Naive thymus-derived CD4-positive, alpha-beta T cell (primary cell): ENCODE results near the gene USP6NL. TPM values are rescaled to one million over a fixed set of nuclear protein-coding genes. Genes with fewer than 3 reads are reported as not detected.

Experiments used
- ATAC-seq: fragments of 150-1000 bp; cut with Tn5 transposase; 2 replicates; pipeline ENCODE4 v1.10.0; 2021; ENCODE audit warnings: mild to moderate bottlenecking, moderate library complexity
- CTCF ChIA-PET: fragments of 350-600 bp; sonication (Branson Sonifier 250); formaldehyde crosslinking; loops from one replicate; lab custom pipeline; 2021; ENCODE audit warnings: antibody characterized with exemption; lab: Charles Lee
- POLR2A ChIA-PET: fragments of 350-600 bp; sonication (Branson Sonifier 250); formaldehyde crosslinking; loops from one replicate; lab custom pipeline; 2021; ENCODE audit warnings: antibody characterized with exemption, inconsistent platforms; lab: Charles Lee
- DNase-seq, 9 donors: peaks; one replicate each; pipeline versions ENCODE4 v3.0.0 to v3.0.0-alpha.2; 2020 to 2022; ENCODE audit warnings: mixed read lengths in 1 of 9
- H3K27ac ChIP-seq: one replicate; pipeline ENCODE4 v1.7.0; 2013; ENCODE audit warnings: mild to moderate bottlenecking, low read depth, low read length, moderate library complexity
- H3K27me3 ChIP-seq, 2 donors: one replicate each; pipeline ENCODE4 v1.7.0; 2013; ENCODE audit warnings: low read length in 2 of 2, mild to moderate bottlenecking in 2 of 2, moderate library complexity in 2 of 2; ENCODE audit not compliant: control insufficient read depth in 2 of 2, insufficient read depth in 2 of 2
- H3K36me3 ChIP-seq, 3 experiments: 1 replicate in 2 of 3; 2 replicates in 1 of 3; pipeline ENCODE4 v1.7.0; 2013; ENCODE audit warnings: low read length in 3 of 3, mild to moderate bottlenecking in 3 of 3, moderate library complexity in 1 of 3; ENCODE audit not compliant: insufficient read depth in 3 of 3, control insufficient read depth in 2 of 3
- H3K4me1 ChIP-seq, 2 donors: one replicate each; pipeline ENCODE4 v1.7.0; 2013; ENCODE audit warnings: low read length in 2 of 2, mild to moderate bottlenecking in 2 of 2, moderate library complexity in 1 of 2; ENCODE audit not compliant: control insufficient read depth in 2 of 2, insufficient read depth in 2 of 2
- H3K4me3 ChIP-seq: 2 replicates; pipeline ENCODE4 v1.7.0; 2013; ENCODE audit warnings: mild to moderate bottlenecking, low read length
- H3K9me3 ChIP-seq, 3 experiments: 1 replicate in 2 of 3; 2 replicates in 1 of 3; pipeline ENCODE4 v1.7.0; 2013; ENCODE audit warnings: low read length in 3 of 3; ENCODE audit not compliant: control insufficient read depth in 2 of 3
- H3K27ac Mint-ChIP-seq, 9 donors: one replicate each; pipeline ENCODE4 v1.8.0; 2020 to 2022; ENCODE audit warnings: mixed read lengths in 9 of 9, mild to moderate bottlenecking in 8 of 9, moderate library complexity in 5 of 9, inconsistent platforms in 2 of 9
- H3K27me3 Mint-ChIP-seq, 5 donors: one replicate each; pipeline ENCODE4 v1.8.0; 2021 to 2022; ENCODE audit warnings: mixed read lengths in 5 of 5, mild to moderate bottlenecking in 1 of 5
- H3K36me3 Mint-ChIP-seq, 5 donors: one replicate each; pipeline ENCODE4 v1.8.0; 2020 to 2022; ENCODE audit warnings: mixed read lengths in 5 of 5, mild to moderate bottlenecking in 3 of 5, inconsistent platforms in 1 of 5
- H3K4me1 Mint-ChIP-seq, 7 donors: one replicate each; pipeline ENCODE4 v1.8.0; 2020 to 2022; ENCODE audit warnings: mixed read lengths in 7 of 7, mild to moderate bottlenecking in 3 of 7, inconsistent platforms in 1 of 7
- H3K4me3 Mint-ChIP-seq, 10 donors: one replicate each; pipeline ENCODE4 v1.8.0; 2020 to 2022; ENCODE audit warnings: mild to moderate bottlenecking in 10 of 10, mixed read lengths in 10 of 10, moderate library complexity in 6 of 10, inconsistent platforms in 2 of 10
- H3K9me3 Mint-ChIP-seq, 11 donors: one replicate each; pipeline ENCODE4 v1.8.0; 2020 to 2022; ENCODE audit warnings: mixed read lengths in 11 of 11, mild to moderate bottlenecking in 4 of 11, inconsistent platforms in 1 of 11, moderate library complexity in 1 of 11
- intact Hi-C, 2 donors: fragments of 100-400 bp; cut with micrococcal nuclease; formaldehyde crosslinking; loops; one replicate each; pipeline ENCODE4 v1.15.1; 2023
- polyA plus RNA-seq, 2 donors: library from polyadenylated mRNA; unstranded; fragments of 300-500 nt; fragmentation: Illumina TruSeq; gene quantifications; one replicate each; pipeline ENCODE4 v1.2.3, GENCODE V29; 2021
- total RNA-seq, 6 experiments: library from RNA in 5 of 6; stranded (reverse) in 5 of 6; gene quantifications; 1 replicate in 5 of 6; 2 replicates in 1 of 6; pipeline ENCODE4 v1.2.3 and lab custom pipeline; 2021 to 2026

Gene USP6NL
- total and polyA plus RNA-seq, 7 experiments from 2014 or later: 0.70 to 6.6 (median 4.6) TPM

DNA sequence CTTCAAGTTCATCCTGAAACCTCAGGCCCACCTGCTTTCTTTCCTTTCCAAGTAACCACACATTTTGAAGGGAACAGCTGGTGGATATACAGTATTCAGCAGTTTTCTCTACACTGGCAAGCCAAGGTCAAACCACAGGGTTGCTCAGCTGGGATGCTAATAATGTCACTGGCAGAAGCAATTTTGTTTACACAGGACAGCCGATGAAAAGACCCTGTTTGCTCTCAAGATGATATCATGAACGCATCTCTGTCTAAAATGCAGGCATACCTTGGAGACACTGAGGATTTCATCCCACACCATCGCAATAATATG is 186.2 kb downstream of the USP6NL start:
- no peak for ATAC-seq
- Histone ChIP-seq H3K4me1 (peaks cover 0 to 11% of the 10 kb centered on the region in 2 donors), H3K27me3 (no peaks in the 10 kb centered on the region), H3K9me3 (peaks cover 0 to 17% (median 0%) of the 10 kb centered on the region in 3 experiments), H3K4me3 (no peak overlapping the region), H3K36me3 (no peaks in the 10 kb centered on the region), H3K27ac (no peak overlapping the region)
- peaks cover 11 to 57% (median 22%) of the 10 kb centered on the region in 11 donors for H3K9me3 Mint-ChIP-seq
- H3K4me1 Mint-ChIP-seq: peaks cover 8 to 33% (median 20%) of the 10 kb centered on the region in 7 donors
- POLR2A ChIA-PET: no interaction called here
- H3K36me3 Mint-ChIP-seq: peaks cover 0 to 26% (median 14%) of the 10 kb centered on the region in 5 donors
- no peak overlapping the region for H3K4me3 Mint-ChIP-seq
- CTCF ChIA-PET: no interaction called here
- H3K27ac Mint-ChIP-seq: peak overlapping the region in 3 of 9 donors; percentile 3 to 77 (median 16)
- DNase-seq: no peak
- intact Hi-C loops: loop anchor here in 1 of 2 donors (2.0 kb wide), 1 partner anchor 22 kb away; no protein-coding TSS in a partner anchor
- peaks cover 0 to 8% (median 0%) of the 10 kb centered on the region in 5 donors for H3K27me3 Mint-ChIP-seq

DNA sequence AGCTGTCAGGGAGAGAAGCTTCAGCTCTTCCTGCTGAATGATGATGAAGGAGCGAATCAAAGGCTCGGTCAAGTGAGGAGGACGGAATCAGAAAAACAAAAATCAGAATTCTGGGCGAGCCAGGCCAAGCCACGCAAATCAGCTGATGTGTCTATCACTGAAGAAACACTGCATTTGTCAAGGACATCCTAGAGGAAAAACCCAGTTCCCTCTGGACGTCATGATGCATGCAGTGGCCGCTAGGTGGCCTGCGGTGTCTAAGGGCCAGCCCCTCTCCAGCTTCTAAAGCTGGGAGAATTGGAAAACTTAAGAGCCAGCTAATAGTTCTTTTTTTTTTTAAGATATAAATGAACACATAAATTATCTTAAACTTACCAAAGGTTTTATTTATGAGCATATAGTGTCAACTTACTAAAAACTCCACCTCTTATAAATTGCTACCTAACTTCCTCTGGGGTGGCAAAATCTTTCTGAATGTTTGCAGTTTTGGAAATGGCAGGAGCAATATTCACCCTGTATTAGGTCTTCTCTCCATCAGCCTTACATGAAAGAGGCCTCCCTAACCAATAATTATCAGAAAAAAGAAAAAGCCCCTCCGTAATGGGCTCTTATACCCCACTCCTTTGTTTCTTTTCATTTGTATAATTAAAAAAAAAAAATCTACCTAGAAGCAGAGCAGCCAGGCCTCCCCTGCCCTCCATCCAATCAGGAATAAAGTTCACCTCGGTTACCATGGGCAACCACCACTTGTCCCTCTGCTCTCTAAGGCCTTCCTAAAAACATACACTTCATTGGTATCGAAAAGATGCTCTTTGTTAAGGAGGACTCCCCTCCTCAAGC is 186.8 kb downstream of the USP6NL start:
- H3K27me3 Mint-ChIP-seq: peaks cover 0 to 11% (median 0%) of the 10 kb centered on the region in 5 donors

GRCh38 chr10:11416974-11417373 is 194.5 kb downstream of the USP6NL start:
- Mint-ChIP-seq H3K4me1 (peaks cover 0 to 13% (median 6%) of the 10 kb centered on the region in 7 donors), H3K36me3 (peaks cover 5 to 28% (median 10%) of the 10 kb centered on the region in 5 donors), H3K9me3 (peaks cover 8 to 58% (median 27%) of the 10 kb centered on the region in 11 donors), H3K27me3 (peaks cover 0 to 28% (median 0%) of the 10 kb centered on the region in 5 donors), H3K27ac (no peak overlapping the region), H3K4me3 (no peak overlapping the region)
- no peak overlapping the region for H3K27ac ChIP-seq
- DNase-seq (no peak), ATAC-seq (no peak)
- no peak overlapping the region for H3K4me3 ChIP-seq
- no peaks in the 10 kb centered on the region for H3K4me1 ChIP-seq
- H3K36me3 ChIP-seq: no peaks in the 10 kb centered on the region
- peaks cover 0 to 23% (median 0%) of the 10 kb centered on the region in 3 experiments for H3K9me3 ChIP-seq
- ChIA-PET POLR2A (interaction anchor here (0.6 to 0.7 kb wide), 3 partner anchors 12 to 269 kb away, joined by 3 to 16 read pairs (median 5); no protein-coding TSS in a partner anchor), CTCF (interaction anchor here (0.7 kb wide), 1 partner anchor 213 kb away, joined by 3 read pairs; no protein-coding TSS in a partner anchor)
- H3K27me3 ChIP-seq: no peaks in the 10 kb centered on the region
- intact Hi-C loops: no loop called here

More for the DNA sequence above, 186.8 kb downstream of the USP6NL start:
- Histone ChIP-seq H3K4me3 (no peak overlapping the region), H3K27ac (no peak overlapping the region), H3K36me3 (no peaks in the 10 kb centered on the region), H3K9me3 (peaks cover 0 to 17% (median 0%) of the 10 kb centered on the region in 3 experiments), H3K4me1 (peaks cover 0 to 11% of the 10 kb centered on the region in 2 donors), H3K27me3 (no peaks in the 10 kb centered on the region)
- Mint-ChIP-seq H3K9me3 (peaks cover 11 to 60% (median 22%) of the 10 kb centered on the region in 11 donors), H3K36me3 (peaks cover 0 to 32% (median 15%) of the 10 kb centered on the region in 5 donors), H3K4me1 (peaks cover 8 to 33% (median 20%) of the 10 kb centered on the region in 7 donors), H3K4me3 (no peak overlapping the region), H3K27ac (peak overlapping the region in 3 of 9 donors; percentile 3 to 77 (median 16))
- ATAC-seq: no peak
- CTCF ChIA-PET: no interaction called here
- DNase-seq: no peak
- POLR2A ChIA-PET: no interaction called here
- intact Hi-C loops: loop anchor here in 1 of 2 donors (2.0 kb wide), 1 partner anchor 22 kb away; no protein-coding TSS in a partner anchor

- DNase-seq: no peak
- ATAC-seq: no peak
- Mint-ChIP-seq H3K4me1 (peaks cover 0 to 13% (median 6%) of the 10 kb centered on the region in 7 donors), H3K36me3 (peaks cover 2 to 16% (median 10%) of the 10 kb centered on the region in 5 donors), H3K27me3 (peaks cover 0 to 23% (median 0%) of the 10 kb centered on the region in 5 donors), H3K4me3 (no peak overlapping the region), H3K9me3 (peaks cover 8 to 50% (median 17%) of the 10 kb centered on the region in 11 donors), H3K27ac (peak overlapping the region in 3 of 9 donors; percentile 18 to 42 (median 39))
- intact Hi-C loops: no loop called here
- POLR2A ChIA-PET: interaction anchor here (1.6 to 1.7 kb wide), 2 partner anchors 10 to 41 kb away, joined by 3 to 7 read pairs; no protein-coding TSS in a partner anchor
- Histone ChIP-seq H3K9me3 (peaks cover 0 to 17% (median 0%) of the 10 kb centered on the region in 3 experiments), H3K4me1 (no peaks in the 10 kb centered on the region), H3K27me3 (no peaks in the 10 kb centered on the region), H3K36me3 (no peaks in the 10 kb centered on the region), H3K4me3 (no peak overlapping the region), H3K27ac (no peak overlapping the region)
- CTCF ChIA-PET: interaction anchor here (0.7 kb wide), 1 partner anchor 229 kb away, joined by 3 read pairs; no protein-coding TSS in a partner anchor
Measured at GRCh38 chr10:11415095-11415494, 196.4 kb downstream of the USP6NL start.

GRCh38 chr10:11414314-11415038 is 197.0 kb downstream of the USP6NL start:
- ChIA-PET POLR2A (interaction anchor here (0.6 to 1.7 kb wide), 3 partner anchors 9 to 41 kb away, joined by 3 to 7 read pairs (median 3); no protein-coding TSS in a partner anchor), CTCF (interaction anchor here (0.7 kb wide), 1 partner anchor 228 kb away, joined by 3 read pairs; no protein-coding TSS in a partner anchor)
- no peaks in the 10 kb centered on the region for H3K4me1 ChIP-seq
- intact Hi-C loops: no loop called here
- Mint-ChIP-seq H3K36me3 (peaks cover 2 to 11% (median 8%) of the 10 kb centered on the region in 5 donors), H3K9me3 (peaks cover 7 to 44% (median 13%) of the 10 kb centered on the region in 11 donors), H3K4me1 (peaks cover 0 to 13% (median 6%) of the 10 kb centered on the region in 7 donors), H3K27ac (peak overlapping the region in 2 of 9 donors; percentile 42 to 51), H3K27me3 (peaks cover 0 to 23% (median 0%) of the 10 kb centered on the region in 5 donors), H3K4me3 (peak overlapping the region in 1 of 10 donors; percentile 19)
- H3K27ac ChIP-seq: no peak overlapping the region
- H3K27me3 ChIP-seq: no peaks in the 10 kb centered on the region
- ATAC-seq: no peak
- no peak overlapping the region for H3K4me3 ChIP-seq
- H3K36me3 ChIP-seq: no peaks in the 10 kb centered on the region
- no peak for DNase-seq
- peaks cover 0 to 17% (median 0%) of the 10 kb centered on the region in 3 experiments for H3K9me3 ChIP-seq
